Heart left ventricle (tissue), 16 donors: Measurements from ENCODE around the gene PARP3. TPM values are rescaled to one million over a fixed set of nuclear protein-coding genes. Genes with fewer than 3 reads are reported as not detected.

Experiments
- ATAC-seq, 4 donors: fragments of 200-7000 bp; cut with Tn5 transposase; one replicate each; pipeline ENCODE4 v1.9.1; 2020 to 2022; ENCODE audit warnings: moderate library complexity in 4 of 4, mild to moderate bottlenecking in 3 of 4, moderate number of reproducible peaks in 1 of 4
- DNase-seq, 5 donors: peaks; one replicate each; pipeline ENCODE4 v3.0.0-alpha.2; 2020
- H3K27ac ChIP-seq, 12 donors: fragments of 200-600 bp; sonication (generic) in 4 of 12; one replicate each; pipeline versions ENCODE4 v1.5.0 to v1.8.0; 2016 to 2022; ENCODE audit warnings: mild to moderate bottlenecking in 2 of 12
- H3K27me3 ChIP-seq, 9 donors: fragments of 200-600 bp; sonication (generic) in 2 of 9; one replicate each; pipeline versions ENCODE4 v1.5.1 to v1.8.0; 2016 to 2022; ENCODE audit warnings: mild to moderate bottlenecking in 3 of 9
- H3K36me3 ChIP-seq, 9 donors: fragments of 200-600 bp; sonication (generic) in 2 of 9; one replicate each; pipeline versions ENCODE4 v1.5.0 to v1.8.0; 2018 to 2022; ENCODE audit warnings: mild to moderate bottlenecking in 2 of 9
- H3K4me1 ChIP-seq, 12 donors: fragments of 200-600 bp; sonication (generic) in 4 of 12; one replicate each; pipeline versions ENCODE4 v1.5.0 to v1.8.0; 2016 to 2022; ENCODE audit warnings: mild to moderate bottlenecking in 3 of 12
- H3K4me3 ChIP-seq, 12 donors: fragments of 200-600 bp; sonication (generic) in 4 of 12; one replicate each; pipeline versions ENCODE4 v1.5.0 to v1.8.0; 2017 to 2022; ENCODE audit warnings: mild to moderate bottlenecking in 9 of 12, moderate library complexity in 4 of 12
- H3K9me3 ChIP-seq, 12 donors: fragments of 200-600 bp; sonication (generic) in 4 of 12; one replicate each; pipeline versions ENCODE4 v1.5.0 to v1.8.0; 2016 to 2022; ENCODE audit warnings: mild to moderate bottlenecking in 1 of 12
- POLR2A ChIP-seq, 2 donors: fragments of 450-650 bp; IDR thresholded peaks; one replicate each; pipeline ENCODE4 v1.6.1; 2017; ENCODE audit warnings: antibody characterized with exemption in 2 of 2, mild to moderate bottlenecking in 2 of 2, moderate library complexity in 2 of 2
- WGBS, 4 donors: extraction: QIAGEN DNeasy Blood & Tissue Kit in 2 of 4; methylation state at CpG; one replicate each; pipeline versions ENCODE4 v1.1.5 to v1.1.7; 2013 to 2018; 5-methylcytosine and 5-hydroxymethylcytosine counted together
- intact Hi-C, 10 donors: fragments of 100-400 bp; cut with DNase I; formaldehyde crosslinking; loops; one replicate each; pipeline versions ENCODE4 v1.11.1 to v1.14.2; 2022
- polyA plus RNA-seq, 2 donors: library from polyadenylated mRNA; stranded (reverse); fragments of 200-250 nt; gene quantifications; one replicate each; pipeline ENCODE4 v1.2.3, GENCODE V29; 2013
- total RNA-seq, 9 donors: library from RNA; depleted of rRNA in 2 of 9; stranded (reverse); fragments of >200 nt in 2 of 9; fragmentation: NEBNext Ultra II Directional in 3 of 9; extraction: Animal tissue kit (Norgen Biotek cat#: 25700) in 3 of 9; gene quantifications; one replicate each; pipeline versions ENCODE4 v1.1.0 to v1.2.4, GENCODE V29; 2016 to 2023
- TF ChIP-seq, protein P1 (sequence below), 12 donors: fragments of 200-600 bp; sonication (generic) in 4 of 12; IDR thresholded peaks; one replicate each; pipeline versions ENCODE4 v1.5.0 to v1.8.0; 2018 to 2022; ENCODE audit warnings: antibody characterized with exemption in 12 of 12, mild to moderate bottlenecking in 5 of 12
- donor health status: ischemic (EF 13 %, LVEDD 7.1; RV severe dilation, severe dysfunction).
- donor health status: healthy with polysubstance abuse.
- donor health status: DM: no; HTN: yes; CAD: no.
- donor health status: DM: no; HTN: no; CAD: no.
- donor health status: ischemic (EF 25% LVEDD 6.9; RV normal size, moderate dysfunction).
- donor health status: ischemic (EF 25% LVEDD 5.7; RV mildly dilated, moderate dysfunction).
- donor health status: healthy.
- donor health status: DM: yes; HTN: yes; CAD: no.
- donor health status: ischemic (EF 35%, LVEDD 5.7; RV mildly dilated, moderate dysfunction).
- donor health status: nonischemic (EF 11% LVEDD 7.7; RV severe dilation, severe dysfunction).
- donor health status: DM: yes; HTN: yes; CAD: no.
- donor health status: PGD.
- donor health status: ischemic (EF 29% LVEDD 5.4; RV normal size, mild dysfunction).
- donor health status: nonischemic (EF 23%, LVEDD 6.1; RV moderate dilation, normal function).

The PARP3 gene
- total and polyA plus RNA-seq, 11 donors, result 7.0 to 37.5 (median 13.9) TPM

DNA sequence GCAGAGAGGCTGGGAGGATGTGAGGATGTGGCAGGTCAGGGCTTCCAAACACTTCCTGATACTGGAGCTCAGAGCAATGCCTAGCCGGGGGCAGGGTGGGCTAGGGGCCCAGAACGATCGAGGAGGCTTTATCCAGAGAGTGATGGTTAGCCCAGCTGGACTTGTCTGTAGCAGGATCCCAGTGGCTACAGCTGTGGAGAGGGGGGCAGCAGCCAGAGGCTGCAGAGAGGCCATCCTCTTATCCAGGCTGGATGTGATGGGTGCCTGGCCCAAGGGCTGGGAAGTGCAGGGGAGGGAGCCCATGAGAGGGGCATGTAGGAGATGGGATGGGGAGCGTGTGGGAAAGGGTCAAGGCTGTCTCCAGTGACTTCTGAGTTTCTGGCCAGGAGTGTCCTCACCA, 4.6 kb downstream of the PARP3 start:
- WGBS, 4 donors, result 69 to 98% (median 86%) methylated on average over 4 of the region's 4 CpGs
- TF ChIP-seq, protein P1, sequence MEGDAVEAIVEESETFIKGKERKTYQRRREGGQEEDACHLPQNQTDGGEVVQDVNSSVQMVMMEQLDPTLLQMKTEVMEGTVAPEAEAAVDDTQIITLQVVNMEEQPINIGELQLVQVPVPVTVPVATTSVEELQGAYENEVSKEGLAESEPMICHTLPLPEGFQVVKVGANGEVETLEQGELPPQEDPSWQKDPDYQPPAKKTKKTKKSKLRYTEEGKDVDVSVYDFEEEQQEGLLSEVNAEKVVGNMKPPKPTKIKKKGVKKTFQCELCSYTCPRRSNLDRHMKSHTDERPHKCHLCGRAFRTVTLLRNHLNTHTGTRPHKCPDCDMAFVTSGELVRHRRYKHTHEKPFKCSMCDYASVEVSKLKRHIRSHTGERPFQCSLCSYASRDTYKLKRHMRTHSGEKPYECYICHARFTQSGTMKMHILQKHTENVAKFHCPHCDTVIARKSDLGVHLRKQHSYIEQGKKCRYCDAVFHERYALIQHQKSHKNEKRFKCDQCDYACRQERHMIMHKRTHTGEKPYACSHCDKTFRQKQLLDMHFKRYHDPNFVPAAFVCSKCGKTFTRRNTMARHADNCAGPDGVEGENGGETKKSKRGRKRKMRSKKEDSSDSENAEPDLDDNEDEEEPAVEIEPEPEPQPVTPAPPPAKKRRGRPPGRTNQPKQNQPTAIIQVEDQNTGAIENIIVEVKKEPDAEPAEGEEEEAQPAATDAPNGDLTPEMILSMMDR (IDR thresholded peaks at IDR 0.05), result no peak
- no peak for TF ChIP-seq POLR2A (IDR thresholded peaks at IDR 0.05)
- Histone ChIP-seq H3K9me3 (no peaks in the 10 kb centered on the region), H3K27ac (no peak overlapping the region), H3K36me3 (peaks cover 0 to 30% (median 9%) of the 10 kb centered on the region in 9 donors), H3K27me3 (no peaks in the 10 kb centered on the region), H3K4me1 (peaks cover 3 to 16% (median 13%) of the 10 kb centered on the region in 12 donors), H3K4me3 (no peak overlapping the region)
- intact Hi-C loops, result no loop called here
- ATAC-seq (no peak), DNase-seq (peak in 1 of 5 donors; percentile 40)

DNA sequence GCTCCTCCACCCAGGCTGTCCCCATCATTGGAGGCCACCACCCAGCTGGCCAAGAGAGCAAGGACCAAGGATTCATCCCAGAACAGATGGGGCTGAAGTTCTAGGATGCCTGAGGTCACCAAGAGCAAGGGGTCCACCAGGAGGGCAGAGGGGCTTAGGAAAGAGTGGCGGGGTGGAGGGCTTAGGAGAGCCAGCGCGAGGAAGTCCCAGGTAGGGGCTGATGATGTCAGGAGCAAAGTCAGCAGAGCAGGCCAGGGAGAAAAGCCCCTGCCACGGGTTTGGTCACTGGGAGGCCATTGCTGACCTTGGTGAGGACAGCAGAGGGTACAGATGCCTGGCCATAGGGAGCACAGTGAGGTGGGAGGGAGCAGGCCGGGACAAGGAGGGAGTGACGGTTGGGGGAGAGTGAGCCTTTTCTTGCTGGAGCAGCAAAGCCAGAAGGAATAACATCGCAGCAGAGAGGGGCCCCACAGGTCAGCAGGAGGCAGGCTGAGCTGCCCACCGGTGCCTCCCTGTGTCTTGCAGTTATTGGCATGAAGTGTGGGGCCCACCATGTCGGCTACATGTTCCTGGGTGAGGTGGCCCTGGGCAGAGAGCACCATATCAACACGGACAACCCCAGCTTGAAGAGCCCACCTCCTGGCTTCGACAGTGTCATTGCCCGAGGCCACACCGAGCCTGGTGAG, 5.2 kb downstream of the PARP3 start:
- TF ChIP-seq POLR2A (IDR thresholded peaks at IDR 0.05), result no peak
- TF ChIP-seq, protein P1 (IDR thresholded peaks at IDR 0.05), result no peak
- intact Hi-C loops, result no loop called here
- Histone ChIP-seq H3K27ac (no peak overlapping the region), H3K4me1 (peaks cover 2 to 14% (median 12%) of the 10 kb centered on the region in 12 donors), H3K36me3 (peaks cover 0 to 30% (median 9%) of the 10 kb centered on the region in 9 donors), H3K27me3 (no peaks in the 10 kb centered on the region), H3K4me3 (no peak overlapping the region), H3K9me3 (no peaks in the 10 kb centered on the region)
- DNase-seq (peak in 1 of 5 donors; percentile 52), ATAC-seq (no peak)
- 79 to 85% (median 81%) methylated on average over 12 to 13 of the region's 13 CpGs for WGBS, 4 donors

DNA sequence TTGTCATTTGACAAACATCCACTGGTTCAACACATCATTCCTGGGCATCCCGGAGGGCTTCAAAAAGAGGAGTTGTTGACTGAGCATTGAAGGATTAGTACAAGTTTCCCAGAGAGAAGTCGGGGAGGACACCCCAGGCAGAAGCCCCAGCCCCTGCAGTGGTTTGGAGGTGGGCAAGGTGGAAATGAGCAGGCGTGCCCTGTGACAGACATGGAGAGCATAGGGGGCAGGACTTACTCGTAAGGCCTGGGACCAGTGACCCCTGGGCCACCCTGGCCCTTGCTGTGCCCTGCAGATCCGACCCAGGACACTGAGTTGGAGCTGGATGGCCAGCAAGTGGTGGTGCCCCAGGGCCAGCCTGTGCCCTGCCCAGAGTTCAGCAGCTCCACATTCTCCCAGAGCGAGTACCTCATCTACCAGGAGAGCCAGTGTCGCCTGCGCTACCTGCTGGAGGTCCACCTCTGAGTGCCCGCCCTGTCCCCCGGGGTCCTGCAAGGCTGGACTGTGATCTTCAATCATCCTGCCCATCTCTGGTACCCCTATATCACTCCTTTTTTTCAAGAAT, 5.9 kb downstream of the PARP3 start:
- Histone ChIP-seq H3K4me1 (peaks cover 0 to 6% (median 5%) of the 10 kb centered on the region in 12 donors), H3K36me3 (peaks cover 0 to 30% (median 9%) of the 10 kb centered on the region in 9 donors), H3K27ac (no peak overlapping the region), H3K4me3 (no peak overlapping the region), H3K27me3 (no peaks in the 10 kb centered on the region), H3K9me3 (no peaks in the 10 kb centered on the region)
- ATAC-seq (no peak), DNase-seq (peak in 1 of 5 donors; percentile 33)
- 94 to 98% (median 96%) methylated on average over 10 of the region's 10 CpGs for WGBS, 4 donors
- intact Hi-C loops, result no loop called here
- no peak for TF ChIP-seq POLR2A (IDR thresholded peaks at IDR 0.05)
- TF ChIP-seq, protein P1 (IDR thresholded peaks at IDR 0.05), result no peak

DNA sequence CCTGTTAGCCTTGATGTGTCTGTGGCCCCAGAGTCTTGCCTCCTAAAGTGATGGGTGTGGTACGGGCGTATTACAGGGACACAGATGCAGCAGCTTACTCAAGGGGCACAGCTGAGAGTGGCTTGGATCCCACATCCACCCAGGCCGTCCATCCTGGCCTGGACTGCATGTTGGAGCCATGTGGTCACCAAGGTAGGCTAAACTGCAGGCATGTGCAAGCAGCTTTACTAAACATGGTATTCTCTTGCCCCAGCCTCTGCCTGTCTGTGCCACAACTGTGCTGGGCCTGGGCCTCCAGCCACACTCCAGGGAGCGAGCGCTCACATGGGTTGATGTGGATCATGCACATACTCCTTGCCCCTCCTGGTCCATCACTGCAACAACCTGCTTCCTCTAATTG, 7.0 kb downstream of the PARP3 start:
- ATAC-seq (no peak), DNase-seq (peak in 2 of 5 donors; percentile 21 to 40)
- Histone ChIP-seq H3K27ac (no peak overlapping the region), H3K4me1 (peaks cover 0 to 2% (median 0%) of the 10 kb centered on the region in 12 donors), H3K27me3 (no peaks in the 10 kb centered on the region), H3K4me3 (no peak overlapping the region), H3K9me3 (no peaks in the 10 kb centered on the region), H3K36me3 (peaks cover 0 to 30% (median 9%) of the 10 kb centered on the region in 9 donors)
- WGBS, 4 donors, result 85 to 95% (median 95%) methylated on average over 5 of the region's 5 CpGs
- TF ChIP-seq, protein P1 (IDR thresholded peaks at IDR 0.05), result no peak
- TF ChIP-seq POLR2A (IDR thresholded peaks at IDR 0.05), result no peak
- intact Hi-C loops, result no loop called here
